ENCODE measurements around the gene URI1. TPM values are rescaled to one million over a fixed set of nuclear protein-coding genes. Genes with fewer than 3 reads are reported as not detected.

Gene URI1
- total RNA-seq, 1 experiment from 2014 or later = 68.9 TPM

- no TSS peak for BruUV-seq (replicated peaks)
- CTCF ChIA-PET = interaction anchor here (1.1 kb wide), 1 partner anchor 9 kb away, joined by 3 read pairs; no protein-coding TSS in a partner anchor
- no peaks in the 10 kb centered on the region for H3K4me1 Mint-ChIP-seq (ENCODE audit: insufficient read depth, unreplicated experiment)
- POLR2A ChIA-PET = no interaction called here
- no peak for DNase-seq (ENCODE audit: unreplicated experiment)
- no peaks in the 10 kb centered on the region for H3K27me3 Mint-ChIP-seq (ENCODE audit: insufficient read depth, unreplicated experiment)
- no peak overlapping the region for H3K4me3 Mint-ChIP-seq (ENCODE audit: unreplicated experiment)
- H3K36me3 Mint-ChIP-seq (ENCODE audit: insufficient read depth, unreplicated experiment) = peaks cover 56% of the 10 kb centered on the region
- H3K9me3 Mint-ChIP-seq (ENCODE audit: unreplicated experiment) = no peaks in the 10 kb centered on the region
- no peak for TF ChIP-seq CTCF (IDR thresholded peaks at IDR 0.05; ENCODE audit: unreplicated experiment)
- intact Hi-C loops (cut with micrococcal nuclease) = no loop called here
- H3K27ac Mint-ChIP-seq (ENCODE audit: low read depth, unreplicated experiment) = no peak overlapping the region
Observed at GRCh38 chr19:30009013-30009412, 67.0 kb downstream of the URI1 start.

GRCh38 chr19:30011051-30011578 lies 69.1 kb downstream of the URI1 start:
- no peaks in the 10 kb centered on the region for H3K27me3 Mint-ChIP-seq (ENCODE audit: insufficient read depth, unreplicated experiment)
- ChIA-PET POLR2A (no interaction called here), CTCF (interaction anchor here (1.0 kb wide), 1 partner anchor 8 kb away, joined by 5 read pairs; no protein-coding TSS in a partner anchor)
- H3K27ac Mint-ChIP-seq (ENCODE audit: low read depth, unreplicated experiment) = no peak overlapping the region
- TF ChIP-seq CTCF (IDR thresholded peaks at IDR 0.05; ENCODE audit: unreplicated experiment) = no peak
- no peak for DNase-seq (ENCODE audit: unreplicated experiment)
- no TSS peak for BruUV-seq (replicated peaks)
- H3K4me3 Mint-ChIP-seq (ENCODE audit: unreplicated experiment) = no peak overlapping the region
- no peaks in the 10 kb centered on the region for H3K4me1 Mint-ChIP-seq (ENCODE audit: insufficient read depth, unreplicated experiment)
- H3K36me3 Mint-ChIP-seq (ENCODE audit: insufficient read depth, unreplicated experiment) = peaks cover 62% of the 10 kb centered on the region
- no peaks in the 10 kb centered on the region for H3K9me3 Mint-ChIP-seq (ENCODE audit: unreplicated experiment)
- intact Hi-C loops (cut with micrococcal nuclease) = no loop called here

- no peak overlapping the region for H3K27ac Mint-ChIP-seq (ENCODE audit: low read depth, unreplicated experiment)
- DNase-seq (ENCODE audit: unreplicated experiment) = no peak
- no TSS peak for BruUV-seq (replicated peaks)
- TF ChIP-seq CTCF (IDR thresholded peaks at IDR 0.05; ENCODE audit: unreplicated experiment) = no peak
- intact Hi-C loops (cut with micrococcal nuclease) = no loop called here
- peaks cover 55% of the 10 kb centered on the region for H3K36me3 Mint-ChIP-seq (ENCODE audit: insufficient read depth, unreplicated experiment)
- no peaks in the 10 kb centered on the region for H3K4me1 Mint-ChIP-seq (ENCODE audit: insufficient read depth, unreplicated experiment)
- H3K9me3 Mint-ChIP-seq (ENCODE audit: unreplicated experiment) = no peaks in the 10 kb centered on the region
- POLR2A ChIA-PET = no interaction called here
- no peak overlapping the region for H3K4me3 Mint-ChIP-seq (ENCODE audit: unreplicated experiment)
- no peaks in the 10 kb centered on the region for H3K27me3 Mint-ChIP-seq (ENCODE audit: insufficient read depth, unreplicated experiment)
- CTCF ChIA-PET = no interaction called here
Observed at GRCh38 chr19:30014770-30015169, 72.7 kb downstream of the URI1 start.

- ChIA-PET POLR2A (no interaction called here), CTCF (no interaction called here)
- H3K36me3 Mint-ChIP-seq (ENCODE audit: insufficient read depth, unreplicated experiment) = peaks cover 46% of the 10 kb centered on the region
- intact Hi-C loops (cut with micrococcal nuclease) = no loop called here
- no peak for DNase-seq (ENCODE audit: unreplicated experiment)
- H3K4me1 Mint-ChIP-seq (ENCODE audit: insufficient read depth, unreplicated experiment) = no peaks in the 10 kb centered on the region
- no peak overlapping the region for H3K4me3 Mint-ChIP-seq (ENCODE audit: unreplicated experiment)
- H3K27me3 Mint-ChIP-seq (ENCODE audit: insufficient read depth, unreplicated experiment) = no peaks in the 10 kb centered on the region
- H3K9me3 Mint-ChIP-seq (ENCODE audit: unreplicated experiment) = no peaks in the 10 kb centered on the region
- TF ChIP-seq CTCF (IDR thresholded peaks at IDR 0.05; ENCODE audit: unreplicated experiment) = no peak
- H3K27ac Mint-ChIP-seq (ENCODE audit: low read depth, unreplicated experiment) = no peak overlapping the region
- no TSS peak for BruUV-seq (replicated peaks)
Observed at GRCh38 chr19:30017172-30017571, 75.1 kb downstream of the URI1 start.
